CD14-positive monocyte (primary cell): Measurements from ENCODE around the gene THSD7A. TPM values are rescaled to one million over a fixed set of nuclear protein-coding genes. Genes with fewer than 3 reads are reported as not detected.

Experiments
- DNase-seq, 3 donors: peaks; one replicate each; pipeline ENCODE4 v3.0.0-alpha.2; 2011 to 2022
- H2AFZ ChIP-seq: 2 replicates; pipeline ENCODE4 v1.6.0; 2012; ENCODE audit warnings: mild to moderate bottlenecking, low read depth, low read length, inconsistent platforms; ENCODE audit not compliant: insufficient read depth, poor library complexity, severe bottlenecking
- H3K27ac ChIP-seq, 2 donors: 1 replicate in 1 of 2; 2 replicates in 1 of 2; pipeline ENCODE4 v1.5.1; 2012 to 2013; ENCODE audit warnings: low read length in 2 of 2, control low read depth in 1 of 2, inconsistent platforms in 1 of 2, low read depth in 1 of 2, mild to moderate bottlenecking in 1 of 2
- H3K27me3 ChIP-seq, 2 donors: one replicate each; pipeline versions ENCODE4 v1.6.0 to v1.6.1; 2011 to 2013; ENCODE audit warnings: low read length in 2 of 2; ENCODE audit not compliant: control insufficient read depth in 2 of 2, insufficient read depth in 2 of 2
- H3K36me3 ChIP-seq, 2 donors: replicated peaks in 1 of 2; 1 replicate in 1 of 2; 2 replicates in 1 of 2; pipeline versions ENCODE4 v1.5.1 to v1.6.1; 2012 to 2013; ENCODE audit warnings: low read length in 2 of 2, control low read depth in 1 of 2, inconsistent platforms in 1 of 2, mild to moderate bottlenecking in 1 of 2; ENCODE audit not compliant: insufficient read depth in 2 of 2, control insufficient read depth in 1 of 2
- H3K4me1 ChIP-seq, 2 donors: 1 replicate in 1 of 2; 2 replicates in 1 of 2; pipeline versions ENCODE4 v1.5.1 to v1.6.1; 2012 to 2013; ENCODE audit warnings: low read length in 2 of 2, control low read depth in 1 of 2, inconsistent platforms in 1 of 2, mild to moderate bottlenecking in 1 of 2, moderate library complexity in 1 of 2; ENCODE audit not compliant: insufficient read depth in 2 of 2, control insufficient read depth in 1 of 2
- H3K4me2 ChIP-seq: replicated peaks from 2 replicates; pipeline ENCODE3; 2012; ENCODE audit warnings: low read length, moderate library complexity, mild to moderate bottlenecking; ENCODE audit not compliant: poor library complexity, severe bottlenecking; ENCODE audit errors: extremely low read depth
- H3K4me3 ChIP-seq, 3 experiments: fragments of 200-600 bp in 1 of 3; sonication (generic) in 1 of 3; replicated peaks in 1 of 3; 1 replicate in 2 of 3; 2 replicates in 1 of 3; pipeline ENCODE4 v1.5.1; 2011 to 2013; ENCODE audit warnings: low read length in 3 of 3, mild to moderate bottlenecking in 3 of 3, control low read depth in 2 of 3, low read depth in 2 of 3, inconsistent platforms in 1 of 3, moderate library complexity in 1 of 3
- H3K79me2 ChIP-seq: 2 replicates; pipeline ENCODE4 v1.6.0; 2012; ENCODE audit warnings: mild to moderate bottlenecking, control low read depth, inconsistent platforms, low read length, moderate library complexity; ENCODE audit not compliant: insufficient read depth
- H3K9ac ChIP-seq: 2 replicates; pipeline ENCODE4 v1.6.0; 2017; ENCODE audit warnings: low read length, mild to moderate bottlenecking; ENCODE audit not compliant: insufficient read depth, poor library complexity, severe bottlenecking
- H3K9me3 ChIP-seq, 2 donors: replicated peaks in 1 of 2; 1 replicate in 1 of 2; 2 replicates in 1 of 2; pipeline versions ENCODE4 v1.5.1 to v1.6.1; 2012 to 2013; ENCODE audit warnings: low read length in 2 of 2, control low read depth in 1 of 2; ENCODE audit not compliant: control insufficient read depth in 1 of 2, insufficient read depth in 1 of 2
- H4K20me1 ChIP-seq: 2 replicates; pipeline ENCODE4 v1.6.0; 2012; ENCODE audit warnings: mild to moderate bottlenecking, low read length, control low read depth, moderate library complexity; ENCODE audit not compliant: insufficient read depth
- H3K27ac Mint-ChIP-seq, 7 donors: one replicate each; pipeline ENCODE4 v1.8.0; 2020; ENCODE audit warnings: mild to moderate bottlenecking in 7 of 7, mixed read lengths in 7 of 7, moderate library complexity in 6 of 7, inconsistent platforms in 2 of 7
- H3K27me3 Mint-ChIP-seq, 3 donors: one replicate each; pipeline ENCODE4 v1.8.0; 2021 to 2022; ENCODE audit warnings: low read depth in 3 of 3, mild to moderate bottlenecking in 3 of 3, mixed read lengths in 3 of 3, moderate library complexity in 3 of 3, inconsistent platforms in 1 of 3
- H3K36me3 Mint-ChIP-seq, 2 donors: one replicate each; pipeline ENCODE4 v1.8.0; 2020; ENCODE audit warnings: mixed read lengths in 2 of 2, inconsistent platforms in 1 of 2, mild to moderate bottlenecking in 1 of 2
- H3K4me1 Mint-ChIP-seq: one replicate; pipeline ENCODE4 v1.8.0; 2020; ENCODE audit warnings: mild to moderate bottlenecking, mixed read lengths
- H3K4me3 Mint-ChIP-seq, 2 donors: one replicate each; pipeline ENCODE4 v1.8.0; 2020; ENCODE audit warnings: mild to moderate bottlenecking in 2 of 2, mixed read lengths in 2 of 2, moderate library complexity in 1 of 2
- H3K9me3 Mint-ChIP-seq, 7 donors: one replicate each; pipeline ENCODE4 v1.8.0; 2020 to 2022; ENCODE audit warnings: mixed read lengths in 7 of 7, mild to moderate bottlenecking in 6 of 7, moderate library complexity in 6 of 7, inconsistent platforms in 2 of 7
- CTCF ChIP-seq: fragments of 200-600 bp; IDR thresholded peaks from one replicate; pipeline ENCODE4 v1.8.0; 2022; ENCODE audit warnings: antibody characterized with exemption, mild to moderate bottlenecking
- WGBS: methylation state at CpG from one replicate; pipeline ENCODE4 v1.1.5; 2013; ENCODE audit warnings: missing lambda C conversion rate; ENCODE audit not compliant: insufficient coverage; 5-methylcytosine and 5-hydroxymethylcytosine counted together
- intact Hi-C, 2 donors: fragments of 100-400 bp; cut with micrococcal nuclease; formaldehyde crosslinking; loops; one replicate each; pipeline versions ENCODE4 v1.15.0 to v1.15.1; 2023
- polyA plus RNA-seq, 3 donors: library from polyadenylated mRNA; depleted of rRNA in 1 of 3; unstranded in 2 of 3; stranded (reverse) in 1 of 3; fragments of 300-500 nt in 2 of 3; fragments of >200 nt in 1 of 3; fragmentation: Illumina TruSeq in 2 of 3; gene quantifications; 1 replicate in 2 of 3; 2 replicates in 1 of 3; pipeline ENCODE4 v1.2.3, GENCODE V29; 2012 to 2021

THSD7A gene
- polyA plus RNA-seq, 3 donors = under 0.01 TPM; not detected in 2

- no peaks in the 10 kb centered on the region for H3K27me3 ChIP-seq
- intact Hi-C loops = no loop called here
- Mint-ChIP-seq H3K4me1 (peaks cover 1% of the 10 kb centered on the region), H3K27ac (no peak overlapping the region), H3K27me3 (no peaks in the 10 kb centered on the region), H3K4me3 (no peak overlapping the region), H3K36me3 (no peaks in the 10 kb centered on the region), H3K9me3 (peaks cover 0 to 6% (median 0%) of the 10 kb centered on the region in 7 donors)
- no peaks in the 10 kb centered on the region for H3K4me1 ChIP-seq
- no peak overlapping the region for H3K4me2 ChIP-seq
- H3K4me3 ChIP-seq = no peak overlapping the region
- H3K36me3 ChIP-seq = no peaks in the 10 kb centered on the region
- H3K79me2 ChIP-seq = no peaks in the 10 kb centered on the region
- H2AFZ ChIP-seq = no peak overlapping the region
- H3K27ac ChIP-seq = no peak overlapping the region
- H3K9me3 ChIP-seq = no peaks in the 10 kb centered on the region
- DNase-seq = no peak
- H4K20me1 ChIP-seq = no peaks in the 10 kb centered on the region
- no peak overlapping the region for H3K9ac ChIP-seq
- no CpG with 5 or more reads among the region's 4 CpGs for WGBS
- TF ChIP-seq CTCF = no peak
These were observed 27.4 kb downstream of the THSD7A start for GRCh38 chr7:11804621-11805020.

- peaks cover 0 to 4% (median 1%) of the 10 kb centered on the region in 7 donors for H3K9me3 Mint-ChIP-seq
- Histone ChIP-seq H2AFZ (no peak overlapping the region), H3K79me2 (no peaks in the 10 kb centered on the region), H3K4me2 (no peak overlapping the region), H3K27me3 (no peaks in the 10 kb centered on the region), H3K9ac (no peak overlapping the region), H3K27ac (no peak overlapping the region), H4K20me1 (no peaks in the 10 kb centered on the region), H3K4me3 (no peak overlapping the region), H3K4me1 (no peaks in the 10 kb centered on the region), H3K36me3 (no peaks in the 10 kb centered on the region), H3K9me3 (no peaks in the 10 kb centered on the region)
- WGBS = no CpG with 5 or more reads among the region's 4 CpGs
- H3K27ac Mint-ChIP-seq = no peak overlapping the region
- no peak for DNase-seq
- H3K4me3 Mint-ChIP-seq = no peak overlapping the region
- H3K27me3 Mint-ChIP-seq = peaks cover 0 to 5% (median 0%) of the 10 kb centered on the region in 3 donors
- no peak for TF ChIP-seq CTCF
- intact Hi-C loops = no loop called here
- H3K36me3 Mint-ChIP-seq = no peaks in the 10 kb centered on the region
- no peaks in the 10 kb centered on the region for H3K4me1 Mint-ChIP-seq
These were observed 36.8 kb downstream of the THSD7A start for GRCh38 chr7:11795231-11795630.
